Choroid plexus epithelial cell (primary cell): ENCODE data around the gene GPRC5D.

ENCODE experiments used
- DNase-seq: peaks from one replicate; pipeline ENCODE4 v3.0.0-alpha.2; 2010; ENCODE audit warnings: low read depth
- H3K4me3 ChIP-seq: 2 replicates; pipeline ENCODE4 v1.5.1; 2011; ENCODE audit warnings: low read depth, mild to moderate bottlenecking, control low read depth, low read length, moderate library complexity
- TF ChIP-seq, protein P1 (sequence below): conservative IDR thresholded peaks from 2 replicates; pipeline ENCODE4 v1.5.1; 2011; ENCODE audit warnings: low read depth, mild to moderate bottlenecking, control low read depth, inconsistent platforms, low read length, moderate library complexity

Gene GPRC5D

DNA sequence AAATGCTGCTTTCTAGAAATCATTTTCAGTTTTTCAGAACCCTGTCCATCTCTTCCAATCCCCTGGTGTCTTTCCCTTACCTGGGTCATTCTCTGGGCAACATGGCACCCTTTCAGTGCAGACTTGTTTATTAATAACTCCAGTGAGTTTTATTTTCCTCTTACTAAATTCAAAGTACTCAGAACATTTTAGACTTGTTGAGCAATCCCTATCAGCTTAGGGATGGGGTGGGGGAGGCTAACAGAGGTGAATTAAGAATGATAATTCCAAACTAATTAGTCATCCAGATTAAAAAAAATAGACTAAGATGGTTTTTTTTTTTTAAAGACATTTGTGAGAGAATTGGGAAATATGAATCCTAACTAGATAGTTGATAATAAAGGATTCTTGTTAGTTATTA lies 49.9 kb downstream of the GPRC5D start:
- peak overlapping the region; percentile 22 for H3K4me3 ChIP-seq
- DNase-seq = peak; percentile 78
- TF ChIP-seq, protein P1, sequence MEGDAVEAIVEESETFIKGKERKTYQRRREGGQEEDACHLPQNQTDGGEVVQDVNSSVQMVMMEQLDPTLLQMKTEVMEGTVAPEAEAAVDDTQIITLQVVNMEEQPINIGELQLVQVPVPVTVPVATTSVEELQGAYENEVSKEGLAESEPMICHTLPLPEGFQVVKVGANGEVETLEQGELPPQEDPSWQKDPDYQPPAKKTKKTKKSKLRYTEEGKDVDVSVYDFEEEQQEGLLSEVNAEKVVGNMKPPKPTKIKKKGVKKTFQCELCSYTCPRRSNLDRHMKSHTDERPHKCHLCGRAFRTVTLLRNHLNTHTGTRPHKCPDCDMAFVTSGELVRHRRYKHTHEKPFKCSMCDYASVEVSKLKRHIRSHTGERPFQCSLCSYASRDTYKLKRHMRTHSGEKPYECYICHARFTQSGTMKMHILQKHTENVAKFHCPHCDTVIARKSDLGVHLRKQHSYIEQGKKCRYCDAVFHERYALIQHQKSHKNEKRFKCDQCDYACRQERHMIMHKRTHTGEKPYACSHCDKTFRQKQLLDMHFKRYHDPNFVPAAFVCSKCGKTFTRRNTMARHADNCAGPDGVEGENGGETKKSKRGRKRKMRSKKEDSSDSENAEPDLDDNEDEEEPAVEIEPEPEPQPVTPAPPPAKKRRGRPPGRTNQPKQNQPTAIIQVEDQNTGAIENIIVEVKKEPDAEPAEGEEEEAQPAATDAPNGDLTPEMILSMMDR = no peak

DNA sequence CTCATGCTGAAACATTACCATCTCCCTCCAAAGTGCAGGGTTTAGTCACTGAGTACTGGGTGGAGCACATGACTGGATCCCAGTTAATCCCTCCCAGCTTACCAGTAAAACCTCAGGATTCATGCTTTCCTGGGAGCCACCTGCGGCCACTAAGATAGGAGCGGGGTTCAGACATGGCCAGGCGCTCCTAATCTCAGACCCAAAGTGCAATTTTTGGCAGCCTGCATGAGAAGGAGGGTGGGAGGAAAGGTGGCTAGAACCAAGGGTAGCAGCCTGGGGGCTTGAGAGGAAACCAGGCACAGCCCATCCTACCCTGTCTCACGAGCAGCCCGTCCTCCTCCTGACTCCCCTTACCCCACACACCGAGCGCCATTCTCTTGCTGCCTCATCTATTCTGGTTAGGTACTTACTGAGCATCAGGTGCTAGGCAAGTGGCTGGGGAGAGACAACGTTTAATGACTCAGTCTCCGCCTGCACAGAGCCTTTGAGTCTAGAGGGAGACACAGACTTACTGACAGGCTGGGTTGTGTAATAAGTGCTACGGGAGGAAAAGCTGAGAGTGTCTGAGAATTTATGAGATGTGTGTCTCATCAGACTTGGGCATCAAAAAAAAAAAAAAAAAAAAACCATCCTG lies 50.7 kb downstream of the GPRC5D start:
- TF ChIP-seq, protein P1 = no peak
- peak; percentile 98 for DNase-seq
- H3K4me3 ChIP-seq = peak overlapping the region; percentile 22

DNA sequence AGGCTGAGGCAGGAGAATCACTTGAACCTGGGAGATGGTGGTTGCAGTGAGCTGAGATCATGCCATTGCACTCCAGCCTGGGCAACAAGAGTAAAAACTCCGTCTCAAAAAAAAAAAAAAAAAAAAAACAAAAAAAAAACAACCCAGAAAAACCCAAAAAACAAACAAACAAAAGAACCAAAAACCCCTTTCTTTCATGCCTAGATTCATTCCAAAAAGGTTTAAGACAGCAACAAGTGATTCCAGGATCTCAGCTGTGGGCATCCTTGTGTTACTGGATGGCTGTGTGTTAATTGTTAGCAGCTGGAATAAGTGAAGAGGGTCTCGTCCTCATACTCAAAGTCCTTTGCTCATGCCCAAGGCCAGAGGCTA lies 51.2 kb downstream of the GPRC5D start:
- DNase-seq = no peak
- TF ChIP-seq, protein P1 = no peak
- H3K4me3 ChIP-seq = no peak overlapping the region

DNA sequence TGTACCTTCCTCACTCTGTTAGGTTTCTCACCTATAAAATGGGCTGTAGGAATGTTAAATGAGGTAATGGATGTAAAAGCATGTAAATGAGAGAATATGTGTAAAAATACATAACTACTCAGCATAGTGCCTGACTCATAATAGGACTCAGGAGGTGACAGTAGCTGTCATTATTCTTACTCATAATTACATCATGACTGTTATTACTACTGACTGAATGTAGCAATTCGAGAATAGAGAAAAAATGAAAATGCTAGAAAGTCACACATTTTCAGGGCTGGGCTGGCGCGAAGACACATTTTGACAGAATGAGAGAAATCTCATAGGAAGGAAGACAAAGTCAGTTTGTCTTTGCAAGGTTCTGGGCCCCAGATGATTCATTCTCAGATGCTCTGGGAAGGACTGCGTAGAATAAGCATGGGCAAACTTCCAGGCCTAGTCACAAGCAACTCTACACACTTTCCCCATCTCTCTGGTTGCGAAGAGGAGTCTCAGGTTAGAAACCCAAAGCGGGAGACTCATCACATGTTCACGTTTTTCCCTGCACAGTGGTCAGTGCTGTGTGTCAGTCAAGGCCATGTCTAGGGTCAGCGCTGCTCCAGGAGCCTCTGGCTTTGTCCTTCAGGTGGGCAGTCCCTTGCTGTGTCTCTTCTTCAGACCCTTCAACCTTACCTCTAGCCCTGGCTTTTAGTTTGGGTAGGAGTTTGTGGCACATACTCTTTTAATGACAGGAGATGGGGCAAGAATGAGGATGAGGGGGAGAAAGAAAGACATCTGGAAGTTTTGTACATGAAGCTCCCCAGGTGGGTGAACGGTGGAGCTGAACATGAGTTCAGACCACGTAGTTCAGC lies 52.2 kb downstream of the GPRC5D start:
- H3K4me3 ChIP-seq = no peak overlapping the region
- TF ChIP-seq, protein P1 = no peak
- DNase-seq = peak; percentile 99

DNA sequence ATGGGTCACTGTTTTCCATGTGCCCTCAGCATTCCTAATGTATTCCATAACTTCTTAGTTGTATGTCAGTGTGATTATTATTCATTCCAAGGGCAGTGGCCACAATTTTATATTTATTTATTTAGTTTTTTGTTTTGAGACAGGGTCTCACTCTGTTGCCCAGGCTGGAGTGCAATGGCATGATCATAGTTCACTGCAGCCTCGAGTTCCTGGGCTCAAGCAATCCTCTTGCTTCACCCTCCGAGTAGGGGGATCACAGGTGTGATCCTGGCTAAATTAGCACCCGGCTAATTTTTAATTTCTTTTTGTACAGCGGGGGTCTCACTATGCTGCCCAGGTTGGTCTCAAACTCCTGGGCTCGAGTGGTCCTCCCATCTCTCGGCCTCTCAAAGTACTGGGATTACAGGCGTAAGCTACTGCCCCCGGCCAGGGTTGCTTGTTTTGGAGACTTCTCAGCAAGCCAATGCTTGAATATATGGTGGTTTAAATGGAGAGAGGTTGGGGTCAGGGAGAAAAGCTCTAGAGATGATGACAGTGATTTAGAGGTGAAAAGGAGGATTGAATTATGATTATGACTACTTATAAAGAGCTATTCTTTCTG lies 53.0 kb downstream of the GPRC5D start:
- no peak for DNase-seq
- no peak overlapping the region for H3K4me3 ChIP-seq
- TF ChIP-seq, protein P1 = no peak

DNA sequence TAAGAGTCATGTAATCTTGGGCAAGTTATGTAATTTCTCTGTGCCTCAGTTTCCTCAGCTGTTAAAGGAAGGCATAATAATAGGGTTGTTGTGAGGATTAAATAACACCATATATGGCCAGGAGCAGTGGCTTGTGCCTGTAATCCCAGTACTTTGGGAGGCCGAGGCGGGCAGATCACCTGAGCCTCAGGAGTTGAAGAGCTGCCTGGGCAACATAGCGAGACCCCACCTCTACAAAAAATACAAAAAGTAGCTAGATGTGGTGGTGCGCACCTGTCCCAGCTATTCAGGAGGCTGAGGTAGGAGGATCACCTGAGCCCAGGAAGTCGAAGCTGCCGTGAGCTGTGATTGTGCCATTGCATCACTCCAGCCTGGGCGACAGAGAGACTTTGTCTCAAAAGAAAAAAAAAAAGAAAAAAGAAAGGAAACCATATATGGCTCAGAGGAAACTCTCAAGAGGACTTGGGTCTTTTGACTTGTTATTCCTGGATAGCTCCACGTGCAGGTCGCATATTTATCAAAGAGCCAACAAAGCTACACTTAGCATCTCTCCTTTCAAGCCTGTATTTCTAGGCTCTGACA lies 53.7 kb downstream of the GPRC5D start:
- no peak for DNase-seq
- TF ChIP-seq, protein P1 = no peak
- H3K4me3 ChIP-seq = no peak overlapping the region
